DOHH2 (cell line): Measurements from ENCODE around the gene CCNA1.

Experiments
- H3F3A ChIP-seq: fragments of 200-600 bp; sonication (generic), shearing (Covaris generic); 2 replicates; pipeline ENCODE4 v1.6.0; 2016; ENCODE audit warnings: antibody characterized with exemption, mild to moderate bottlenecking; ENCODE audit not compliant: control insufficient read depth, insufficient read depth
- H3K27ac ChIP-seq: fragments of 200-600 bp; sonication (generic); 2 replicates; pipeline ENCODE4 v1.5.1; 2014; ENCODE audit warnings: low read depth, mild to moderate bottlenecking, low read length, moderate library complexity
- H3K27me3 ChIP-seq: fragments of 200-600 bp; sonication (generic); 2 replicates; pipeline ENCODE4 v1.6.1; 2014; ENCODE audit warnings: mild to moderate bottlenecking, low read length, mixed read lengths; ENCODE audit not compliant: control insufficient read depth
- H3K36me3 ChIP-seq: fragments of 200-600 bp; sonication (generic); 2 replicates; pipeline ENCODE4 v1.6.1; 2014; ENCODE audit warnings: mild to moderate bottlenecking, low read length, moderate library complexity, mixed read lengths; ENCODE audit not compliant: control insufficient read depth
- H3K4me1 ChIP-seq: fragments of 200-600 bp; sonication (generic); 2 replicates; pipeline ENCODE4 v1.6.1; 2014; ENCODE audit warnings: mild to moderate bottlenecking, low read length, mixed read lengths; ENCODE audit not compliant: control insufficient read depth
- H3K4me2 ChIP-seq: fragments of 200-600 bp; sonication (generic); 2 replicates; pipeline ENCODE4 v1.6.0; 2014; ENCODE audit warnings: mild to moderate bottlenecking, low read length, moderate library complexity
- H3K4me3 ChIP-seq: fragments of 200-600 bp; sonication (generic); 2 replicates; pipeline ENCODE4 v1.5.1; 2014; ENCODE audit warnings: mild to moderate bottlenecking, low read length, mixed read lengths
- H3K79me2 ChIP-seq: fragments of 200-600 bp; sonication (generic); 2 replicates; pipeline ENCODE4 v1.6.1; 2014; ENCODE audit warnings: mild to moderate bottlenecking, low read length, mixed read lengths; ENCODE audit not compliant: control insufficient read depth
- H3K9me2 ChIP-seq: fragments of 200-600 bp; sonication (generic); replicated peaks from 2 replicates; pipeline ENCODE4 v1.6.1; 2014; ENCODE audit warnings: mild to moderate bottlenecking, low read length, mixed read lengths; ENCODE audit not compliant: control insufficient read depth
- H3K9me3 ChIP-seq: fragments of 200-600 bp; sonication (generic); 2 replicates; pipeline ENCODE4 v1.6.1; 2014; ENCODE audit warnings: antibody characterized with exemption, low read length, mixed read lengths; ENCODE audit not compliant: control insufficient read depth, insufficient read depth
- H4K20me1 ChIP-seq: fragments of 200-600 bp; sonication (generic); 2 replicates; pipeline ENCODE4 v1.6.0; 2014; ENCODE audit warnings: low read depth, mild to moderate bottlenecking, antibody characterized with exemption, low read length, moderate library complexity; ENCODE audit not compliant: control insufficient read depth, insufficient read depth
- CTCF ChIP-seq: fragments of 200-600 bp; sonication (generic); IDR thresholded peaks from one replicate; pipeline ENCODE4 v1.5.1; 2014; ENCODE audit warnings: antibody characterized with exemption, mild to moderate bottlenecking, low read depth, low read length; ENCODE audit not compliant: poor library complexity, severe bottlenecking
- EZH2phosphoT487 ChIP-seq: fragments of 200-600 bp; sonication (generic); IDR thresholded peaks from 2 replicates; pipeline ENCODE4 v1.6.1; 2017; ENCODE audit warnings: borderline replicate concordance, mild to moderate bottlenecking, antibody characterized with exemption, low read length, moderate library complexity, mixed read lengths

Gene CCNA1

GRCh38 chr13:36432106-36432544 lies at the start of gene CCNA1:
CCNA1 (plus strand) TSS chr13:36432495; CDS start chr13:36433057, 562 bp downstream.
- Histone ChIP-seq H3K4me2 (no peak within 1 kb of the TSS), H3K9me3 (no peaks in the 10 kb centered on the region), H3K9me2 (no peaks in the 10 kb centered on the region), H3K79me2 (no peaks in the 10 kb centered on the region), H3F3A (no peaks in the 10 kb centered on the region), H3K4me3 (no peak within 1 kb of the TSS), H3K27ac (no peak within 1 kb of the TSS), H3K4me1 (no peaks in the 10 kb centered on the region), H3K36me3 (no peaks in the 10 kb centered on the region), H3K27me3 (peaks cover 17% of the 10 kb centered on the region), H4K20me1 (no peaks in the 10 kb centered on the region)
- TF ChIP-seq CTCF (no peak), EZH2phosphoT487 (no peak)

- Histone ChIP-seq H3K9me2 (no peaks in the 10 kb centered on the region), H3K36me3 (no peaks in the 10 kb centered on the region), H3F3A (no peaks in the 10 kb centered on the region), H3K4me2 (no peak overlapping the region), H3K4me1 (no peaks in the 10 kb centered on the region), H3K4me3 (no peak overlapping the region), H3K79me2 (no peaks in the 10 kb centered on the region), H4K20me1 (no peaks in the 10 kb centered on the region), H3K27me3 (no peaks in the 10 kb centered on the region), H3K27ac (no peak overlapping the region), H3K9me3 (no peaks in the 10 kb centered on the region)
- no peak for TF ChIP-seq EZH2phosphoT487
- no peak for TF ChIP-seq CTCF
Observed at GRCh38 chr13:36385489-36385888, 46.8 kb upstream of the CCNA1 start.

- H3K9me2 ChIP-seq = no peaks in the 10 kb centered on the region
- no peaks in the 10 kb centered on the region for H3K9me3 ChIP-seq
- H4K20me1 ChIP-seq = no peaks in the 10 kb centered on the region
- H3K27me3 ChIP-seq = no peaks in the 10 kb centered on the region; the same call in 1 of the 2 replicates
- TF ChIP-seq CTCF (peak; percentile 27), EZH2phosphoT487 (no peak)
- H3K79me2 ChIP-seq = no peaks in the 10 kb centered on the region
- no peak overlapping the region for H3K27ac ChIP-seq
- no peak overlapping the region for H3K4me2 ChIP-seq
- H3K4me1 ChIP-seq = no peaks in the 10 kb centered on the region
- H3K36me3 ChIP-seq = no peaks in the 10 kb centered on the region
- H3F3A ChIP-seq = no peaks in the 10 kb centered on the region
- H3K4me3 ChIP-seq = no peak overlapping the region
Observed at GRCh38 chr13:36395280-36395679, 37.0 kb upstream of the CCNA1 start.
